ENCODE data around the gene WDR64. TPM values are rescaled to one million over a fixed set of nuclear protein-coding genes. Genes with fewer than 3 reads are reported as not detected.

Gene WDR64
- total RNA-seq, 1 donor from 2014 or later = not detected

GRCh38 chr1:241716915-241717656 lies 65.0 kb downstream of the WDR64 start:
- H3K4me1 Mint-ChIP-seq (ENCODE audit: low read depth, unreplicated experiment) = peaks cover 18% of the 10 kb centered on the region
- no peak overlapping the region for H3K4me3 Mint-ChIP-seq (ENCODE audit: unreplicated experiment)
- peaks cover 4% of the 10 kb centered on the region for H3K27me3 Mint-ChIP-seq (ENCODE audit: unreplicated experiment)
- H3K9me3 Mint-ChIP-seq (ENCODE audit: unreplicated experiment) = peaks cover 1% of the 10 kb centered on the region
- no peak overlapping the region for H3K27ac Mint-ChIP-seq (ENCODE audit: unreplicated experiment)
- TF ChIP-seq CTCF (IDR thresholded peaks at IDR 0.05; ENCODE audit: partially characterized antibody, unreplicated experiment) = no peak
- no peaks in the 10 kb centered on the region for H3K36me3 Mint-ChIP-seq (ENCODE audit: unreplicated experiment)
- no peak for DNase-seq

GRCh38 chr1:241717975-241718374 lies 65.9 kb downstream of the WDR64 start:
- peaks cover 1% of the 10 kb centered on the region for H3K9me3 Mint-ChIP-seq (ENCODE audit: unreplicated experiment)
- H3K4me1 Mint-ChIP-seq (ENCODE audit: low read depth, unreplicated experiment) = peaks cover 17% of the 10 kb centered on the region
- DNase-seq = no peak
- no peak overlapping the region for H3K27ac Mint-ChIP-seq (ENCODE audit: unreplicated experiment)
- no peak for TF ChIP-seq CTCF (IDR thresholded peaks at IDR 0.05; ENCODE audit: partially characterized antibody, unreplicated experiment)
- no peaks in the 10 kb centered on the region for H3K36me3 Mint-ChIP-seq (ENCODE audit: unreplicated experiment)
- no peak overlapping the region for H3K4me3 Mint-ChIP-seq (ENCODE audit: unreplicated experiment)
- H3K27me3 Mint-ChIP-seq (ENCODE audit: unreplicated experiment) = peaks cover 4% of the 10 kb centered on the region

- no peak for DNase-seq
- TF ChIP-seq CTCF (IDR thresholded peaks at IDR 0.05; ENCODE audit: partially characterized antibody, unreplicated experiment) = no peak
- no peaks in the 10 kb centered on the region for H3K36me3 Mint-ChIP-seq (ENCODE audit: unreplicated experiment)
- H3K27ac Mint-ChIP-seq (ENCODE audit: unreplicated experiment) = no peak overlapping the region
- H3K4me1 Mint-ChIP-seq (ENCODE audit: low read depth, unreplicated experiment) = peaks cover 7% of the 10 kb centered on the region
- peaks cover 1% of the 10 kb centered on the region for H3K9me3 Mint-ChIP-seq (ENCODE audit: unreplicated experiment)
- no peak overlapping the region for H3K4me3 Mint-ChIP-seq (ENCODE audit: unreplicated experiment)
- H3K27me3 Mint-ChIP-seq (ENCODE audit: unreplicated experiment) = peaks cover 4% of the 10 kb centered on the region
These were observed 68.9 kb downstream of the WDR64 start for GRCh38 chr1:241721011-241721410.

- Mint-ChIP-seq H3K27ac (ENCODE audit: unreplicated experiment) (no peak overlapping the region), H3K9me3 (ENCODE audit: unreplicated experiment) (peaks cover 1% of the 10 kb centered on the region)
- no peak for TF ChIP-seq CTCF (IDR thresholded peaks at IDR 0.05; ENCODE audit: partially characterized antibody, unreplicated experiment)
These were observed 70.9 kb downstream of the WDR64 start for GRCh38 chr1:241722947-241723346.

GRCh38 chr1:241724741-241725356 lies 72.8 kb downstream of the WDR64 start:
- peaks cover 1% of the 10 kb centered on the region for H3K9me3 Mint-ChIP-seq (ENCODE audit: unreplicated experiment)
- no peak overlapping the region for H3K27ac Mint-ChIP-seq (ENCODE audit: unreplicated experiment)
- peaks cover 3% of the 10 kb centered on the region for H3K4me1 Mint-ChIP-seq (ENCODE audit: low read depth, unreplicated experiment)
- no peaks in the 10 kb centered on the region for H3K36me3 Mint-ChIP-seq (ENCODE audit: unreplicated experiment)
- DNase-seq = no peak
- no peak for TF ChIP-seq CTCF (IDR thresholded peaks at IDR 0.05; ENCODE audit: partially characterized antibody, unreplicated experiment)
- H3K4me3 Mint-ChIP-seq (ENCODE audit: unreplicated experiment) = no peak overlapping the region
- H3K27me3 Mint-ChIP-seq (ENCODE audit: unreplicated experiment) = peaks cover 4% of the 10 kb centered on the region

More at GRCh38 chr1:241722947-241723346, 70.9 kb downstream of the WDR64 start:
- peaks cover 3% of the 10 kb centered on the region for H3K4me1 Mint-ChIP-seq (ENCODE audit: low read depth, unreplicated experiment)
- DNase-seq = no peak
- peaks cover 4% of the 10 kb centered on the region for H3K27me3 Mint-ChIP-seq (ENCODE audit: unreplicated experiment)
- no peaks in the 10 kb centered on the region for H3K36me3 Mint-ChIP-seq (ENCODE audit: unreplicated experiment)
- H3K4me3 Mint-ChIP-seq (ENCODE audit: unreplicated experiment) = no peak overlapping the region

Measured in glutamatergic neuron (in vitro differentiated cells).